ENCODE results near the gene RHOH. TPM values are rescaled to one million over a fixed set of nuclear protein-coding genes. Genes with fewer than 3 reads are reported as not detected.

The RHOH gene
- total RNA-seq, 1 donor from 2014 or later: not detected

- FAIRE-seq (no peak), DNase-seq (ENCODE audit: low read depth) (no peak)
- H4K20me1 ChIP-seq (ENCODE audit: insufficient read depth, low read length): no peaks in the 10 kb centered on the region
- Mint-ChIP-seq H3K4me1 (ENCODE audit: low read depth, unreplicated experiment) (no peaks in the 10 kb centered on the region), H3K27me3 (ENCODE audit: low read depth, unreplicated experiment) (peaks cover 10% of the 10 kb centered on the region), H3K36me3 (ENCODE audit: low read depth, unreplicated experiment) (peaks cover 1% of the 10 kb centered on the region), H3K9me3 (ENCODE audit: unreplicated experiment) (no peaks in the 10 kb centered on the region), H3K4me3 (ENCODE audit: unreplicated experiment) (no peak overlapping the region), H3K27ac (ENCODE audit: unreplicated experiment) (no peak overlapping the region)
- no peak overlapping the region for H3K9ac ChIP-seq (ENCODE audit: low read length)
- peak overlapping the region; percentile 35 for H2AFZ ChIP-seq (ENCODE audit: low read depth, low read length)
- H3K36me3 ChIP-seq (ENCODE audit: insufficient read depth, low read length): no peaks in the 10 kb centered on the region
- no peaks in the 10 kb centered on the region for H3K79me2 ChIP-seq (ENCODE audit: insufficient read depth, low read length)
- TF ChIP-seq EZH2 (IDR thresholded peaks at IDR 0.05; ENCODE audit: insufficient read depth, low read length): no peak
- TF ChIP-seq, protein P1, sequence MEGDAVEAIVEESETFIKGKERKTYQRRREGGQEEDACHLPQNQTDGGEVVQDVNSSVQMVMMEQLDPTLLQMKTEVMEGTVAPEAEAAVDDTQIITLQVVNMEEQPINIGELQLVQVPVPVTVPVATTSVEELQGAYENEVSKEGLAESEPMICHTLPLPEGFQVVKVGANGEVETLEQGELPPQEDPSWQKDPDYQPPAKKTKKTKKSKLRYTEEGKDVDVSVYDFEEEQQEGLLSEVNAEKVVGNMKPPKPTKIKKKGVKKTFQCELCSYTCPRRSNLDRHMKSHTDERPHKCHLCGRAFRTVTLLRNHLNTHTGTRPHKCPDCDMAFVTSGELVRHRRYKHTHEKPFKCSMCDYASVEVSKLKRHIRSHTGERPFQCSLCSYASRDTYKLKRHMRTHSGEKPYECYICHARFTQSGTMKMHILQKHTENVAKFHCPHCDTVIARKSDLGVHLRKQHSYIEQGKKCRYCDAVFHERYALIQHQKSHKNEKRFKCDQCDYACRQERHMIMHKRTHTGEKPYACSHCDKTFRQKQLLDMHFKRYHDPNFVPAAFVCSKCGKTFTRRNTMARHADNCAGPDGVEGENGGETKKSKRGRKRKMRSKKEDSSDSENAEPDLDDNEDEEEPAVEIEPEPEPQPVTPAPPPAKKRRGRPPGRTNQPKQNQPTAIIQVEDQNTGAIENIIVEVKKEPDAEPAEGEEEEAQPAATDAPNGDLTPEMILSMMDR (IDR thresholded peaks at IDR 0.05; ENCODE audit: insufficient read depth, low read depth, low read length): no peak
- H3K27ac ChIP-seq (ENCODE audit: low read depth, low read length): no peak overlapping the region
- no peaks in the 10 kb centered on the region for H3K9me3 ChIP-seq (ENCODE audit: insufficient read depth, low read depth, low read length)
- no peaks in the 10 kb centered on the region for H3K27me3 ChIP-seq (ENCODE audit: insufficient read depth, low read length)
- peak overlapping the region; percentile 45 for H3K4me2 ChIP-seq (ENCODE audit: low read length)
- no peak overlapping the region for H3K4me3 ChIP-seq (ENCODE audit: insufficient read depth, low read depth, low read length)
- no peaks in the 10 kb centered on the region for H3K4me1 ChIP-seq (ENCODE audit: insufficient read depth, low read length)
These were observed 2.1 kb upstream of the RHOH start for GRCh38 chr4:40194602-40195161.

DNA sequence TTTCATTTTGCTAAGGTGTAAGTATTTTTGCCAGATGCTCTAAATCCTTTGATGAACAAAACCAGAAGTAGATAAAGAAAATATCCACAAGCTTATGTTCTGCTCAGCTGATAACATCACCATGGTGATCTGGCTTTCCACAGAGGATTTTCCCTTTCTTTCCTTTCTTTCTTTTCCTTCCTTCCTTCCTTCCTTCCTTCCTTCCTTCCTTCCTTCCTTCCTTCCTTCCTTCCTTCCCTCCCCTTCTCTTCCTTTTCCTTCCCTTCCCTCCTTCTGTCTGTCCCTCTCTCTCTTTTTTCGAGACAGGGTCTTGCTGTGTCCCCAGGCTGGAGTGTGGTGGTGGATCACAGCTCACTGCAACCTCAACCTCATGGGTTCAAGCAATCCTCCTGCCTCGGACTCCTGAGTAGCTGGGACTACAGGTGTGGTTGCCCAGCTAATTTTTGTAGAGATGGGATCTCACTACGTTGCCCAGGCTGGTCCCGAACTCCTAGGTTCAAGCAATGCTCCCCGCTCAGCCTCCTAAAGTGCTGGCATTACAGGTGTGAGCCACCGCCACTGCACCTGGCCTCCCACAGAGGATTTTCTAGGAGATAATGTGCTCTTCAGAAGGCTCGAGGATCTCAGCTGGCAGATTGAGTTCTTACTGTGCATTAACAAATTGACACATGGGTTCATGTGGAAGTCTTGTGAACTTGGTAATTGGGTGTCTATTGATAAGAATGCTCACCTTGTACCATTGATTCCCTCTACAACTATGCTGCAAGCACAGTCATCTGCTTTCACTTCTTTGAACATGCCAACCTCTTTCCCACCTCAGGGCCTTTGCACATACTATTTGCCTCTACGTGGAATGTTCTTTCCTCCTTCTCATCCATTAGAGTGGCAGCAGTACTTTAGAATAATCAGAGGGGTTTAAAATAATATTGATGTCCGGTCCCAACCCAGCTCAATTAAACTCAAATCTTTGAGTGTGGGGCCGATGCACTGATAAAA lies 1.4 kb upstream of the RHOH start:
- Histone ChIP-seq H3K4me1 (ENCODE audit: insufficient read depth, low read length) (no peaks in the 10 kb centered on the region), H3K36me3 (ENCODE audit: insufficient read depth, low read length) (no peaks in the 10 kb centered on the region), H3K9me3 (ENCODE audit: insufficient read depth, low read depth, low read length) (no peaks in the 10 kb centered on the region), H3K27me3 (ENCODE audit: insufficient read depth, low read length) (no peaks in the 10 kb centered on the region), H3K9ac (ENCODE audit: low read length) (no peak overlapping the region), H4K20me1 (ENCODE audit: insufficient read depth, low read length) (no peaks in the 10 kb centered on the region), H3K27ac (ENCODE audit: low read depth, low read length) (no peak overlapping the region), H3K79me2 (ENCODE audit: insufficient read depth, low read length) (no peaks in the 10 kb centered on the region), H2AFZ (ENCODE audit: low read depth, low read length) (no peak overlapping the region), H3K4me2 (ENCODE audit: low read length) (peak overlapping the region; percentile 45), H3K4me3 (ENCODE audit: insufficient read depth, low read depth, low read length) (no peak overlapping the region)
- no peak for DNase-seq (ENCODE audit: low read depth)
- Mint-ChIP-seq H3K9me3 (ENCODE audit: unreplicated experiment) (no peaks in the 10 kb centered on the region), H3K27ac (ENCODE audit: unreplicated experiment) (no peak overlapping the region), H3K4me3 (ENCODE audit: unreplicated experiment) (no peak overlapping the region), H3K27me3 (ENCODE audit: low read depth, unreplicated experiment) (peaks cover 10% of the 10 kb centered on the region), H3K36me3 (ENCODE audit: low read depth, unreplicated experiment) (peaks cover 1% of the 10 kb centered on the region), H3K4me1 (ENCODE audit: low read depth, unreplicated experiment) (peaks cover 5% of the 10 kb centered on the region)
- no peak for TF ChIP-seq EZH2 (IDR thresholded peaks at IDR 0.05; ENCODE audit: insufficient read depth, low read length)
- TF ChIP-seq, protein P1 (IDR thresholded peaks at IDR 0.05; ENCODE audit: insufficient read depth, low read depth, low read length): no peak
- FAIRE-seq: no peak

Data from astrocyte (in vitro differentiated cells and primary cell).